H1 (cell line): Measurements from ENCODE around the gene SPEN.

Source experiments
- CBX5 ChIP-seq: fragments of 300-800, 300-1000 bp; sonication (generic); IDR thresholded peaks from 2 replicates; pipeline ENCODE4 v1.7.1; 2016; ENCODE audit warnings: antibody characterized with exemption, low read length, low read depth
- CHD7 ChIP-seq: fragments of 300-600 bp; sonication (generic); IDR thresholded peaks from 2 replicates; pipeline ENCODE4 v1.7.1; 2012; ENCODE audit warnings: low read length, moderate library complexity, mild to moderate bottlenecking, inconsistent platforms; ENCODE audit not compliant: insufficient replicate concordance
- CTCF ChIP-seq, 3 experiments: IDR thresholded peaks; 1 replicate in 2 of 3; 2 replicates in 1 of 3; pipeline versions ENCODE4 v1.5.1 to v1.6.1; 2011; ENCODE audit warnings: low read length in 3 of 3, mild to moderate bottlenecking in 3 of 3, inconsistent platforms in 2 of 3, low read depth in 1 of 3, moderate library complexity in 1 of 3; ENCODE audit not compliant: insufficient read depth in 1 of 3; ENCODE audit errors: control extremely low read depth in 1 of 3
- GTF2F1 ChIP-seq: IDR thresholded peaks from 2 replicates; pipeline ENCODE4 v1.6.1; 2012; ENCODE audit warnings: low read depth, low read length, improper control_type of control experiment, borderline replicate concordance
- JUN ChIP-seq: IDR thresholded peaks from 2 replicates; pipeline ENCODE4 v1.6.1; 2011; ENCODE audit warnings: low read depth, mild to moderate bottlenecking, improper control_type of control experiment, low read length
- POLR2A ChIP-seq, 2 experiments: IDR thresholded peaks; 1 replicate in 1 of 2; 2 replicates in 1 of 2; pipeline ENCODE4 v1.6.1; 2011; ENCODE audit warnings: low read depth in 2 of 2, low read length in 2 of 2, mild to moderate bottlenecking in 2 of 2; ENCODE audit errors: control extremely low read depth in 1 of 2
- POLR2AphosphoS5 ChIP-seq: IDR thresholded peaks from 2 replicates; pipeline ENCODE4 v1.6.1; 2011; ENCODE audit warnings: low read depth, low read length
- RBBP5 ChIP-seq: IDR thresholded peaks from 2 replicates; pipeline ENCODE4 v1.7.1; 2012; ENCODE audit warnings: low read depth, mild to moderate bottlenecking, inconsistent platforms, low read length, moderate library complexity, borderline replicate concordance
- RNF2 ChIP-seq: fragments of 200-900, 300-1000 bp; sonication (generic); IDR thresholded peaks from 2 replicates; pipeline ENCODE4 v1.7.1; 2016; ENCODE audit warnings: borderline replicate concordance, low read depth, mild to moderate bottlenecking, antibody characterized with exemption, low read length; ENCODE audit not compliant: poor library complexity, severe bottlenecking; ENCODE audit errors: missing control alignments
- SIN3A ChIP-seq, 2 experiments: IDR thresholded peaks in 1 of 2; conservative IDR thresholded peaks in 1 of 2; 2 replicates each; pipeline ENCODE4 v1.6.1; 2011 to 2012; ENCODE audit warnings: low read length in 2 of 2, improper control_type of control experiment in 1 of 2, low read depth in 1 of 2, mild to moderate bottlenecking in 1 of 2
- TF ChIP-seq, protein P1 (sequence below): IDR thresholded peaks from 2 replicates; pipeline ENCODE4 v1.6.1; 2012; ENCODE audit warnings: inconsistent platforms

DNA sequence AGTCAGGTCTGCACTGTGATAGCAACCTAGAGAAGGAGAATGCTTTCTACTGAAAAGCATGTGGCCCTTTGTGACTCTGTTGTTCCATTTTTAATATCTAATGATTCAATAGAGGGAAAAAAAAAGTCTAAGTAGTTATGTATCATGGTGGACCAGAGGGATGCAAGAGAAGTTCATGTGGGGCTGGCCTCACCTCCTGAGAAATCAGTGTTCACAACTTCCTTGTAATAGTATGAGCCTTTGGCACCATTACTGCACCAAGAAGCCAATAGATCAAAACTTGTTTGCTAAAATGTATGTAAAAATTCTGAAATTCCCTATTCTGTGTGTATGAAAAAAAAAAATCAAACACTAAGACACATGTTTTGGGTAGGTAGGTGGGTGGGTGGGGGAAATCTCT, 123.4 kb downstream of the SPEN start:
- TF ChIP-seq GTF2F1 (no peak), JUN (no peak), CTCF (IDR thresholded peaks at IDR 0.05; ENCODE audit: control extremely low read depth in 1 of 3, insufficient read depth in 1 of 3, low read depth in 1 of 3, low read length in 3 of 3) (no peak), POLR2AphosphoS5 (no peak), RNF2 (no peak), SIN3A (conservative IDR thresholded peaks at IDR 0.05 in 1 of 2, IDR thresholded peaks at IDR 0.05 in 1 of 2; ENCODE audit: low read depth in 1 of 2, low read length in 2 of 2) (no peak), POLR2A (IDR thresholded peaks at IDR 0.05; ENCODE audit: control extremely low read depth in 1 of 2, low read depth in 2 of 2, low read length in 2 of 2) (no peak), RBBP5 (no peak), CBX5 (no peak), CHD7 (no peak)
- TF ChIP-seq, protein P1, sequence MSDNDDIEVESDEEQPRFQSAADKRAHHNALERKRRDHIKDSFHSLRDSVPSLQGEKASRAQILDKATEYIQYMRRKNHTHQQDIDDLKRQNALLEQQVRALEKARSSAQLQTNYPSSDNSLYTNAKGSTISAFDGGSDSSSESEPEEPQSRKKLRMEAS, result no peak
